A172 (cell line): ENCODE measurements around the gene PRDX6. TPM values are rescaled to one million over a fixed set of nuclear protein-coding genes. Genes with fewer than 3 reads are reported as not detected.
A peak's percentile ranks its signal among the peaks of the same experiment; 100 is the strongest.
"Not testable (repeated sequence)": the region's sequence is repeated elsewhere in the genome, so short reads cannot be mapped to it uniquely, and the experiment has no call there.

Source experiments
- DNase-seq: peaks from one replicate; pipeline ENCODE4 v3.0.0-alpha.2; 2015; ENCODE audit warnings: low spot score
- total RNA-seq: library from RNA; depleted of rRNA; stranded (reverse); fragments of >200 nt; shearing (Covaris generic); gene quantifications from 2 replicates; pipeline ENCODE4 v1.2.3, GENCODE V29; 2014

Gene PRDX6
- total RNA-seq, 1 experiment from 2014 or later, result 466 TPM

DNA sequence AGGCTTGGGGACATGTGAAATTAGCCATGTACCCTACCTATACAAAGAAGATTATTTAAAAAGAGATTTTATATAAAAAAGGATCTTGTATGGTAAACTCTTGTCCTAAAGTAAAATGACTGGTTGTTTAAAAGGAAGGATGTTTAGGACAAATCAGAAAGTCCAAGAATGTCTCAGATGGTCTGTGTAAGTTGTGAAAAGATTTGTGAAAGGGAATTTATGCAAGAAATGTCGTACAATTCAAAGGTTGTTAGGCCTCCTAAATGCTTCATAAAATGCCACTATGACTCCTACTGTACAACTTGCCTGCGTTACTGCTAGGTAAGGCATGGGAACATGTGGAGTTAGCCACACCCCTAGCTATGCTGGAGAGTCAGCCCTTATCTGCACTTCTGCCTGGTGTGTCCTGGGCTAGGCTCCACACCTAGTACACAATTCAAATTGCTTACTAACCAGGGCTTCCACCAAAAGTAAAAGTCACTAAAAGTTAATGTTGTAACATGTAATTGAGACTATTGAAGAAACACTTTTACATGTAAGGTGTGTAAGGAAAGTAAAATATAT, 19.7 kb downstream of the PRDX6 start:
- no peak for DNase-seq

DNA sequence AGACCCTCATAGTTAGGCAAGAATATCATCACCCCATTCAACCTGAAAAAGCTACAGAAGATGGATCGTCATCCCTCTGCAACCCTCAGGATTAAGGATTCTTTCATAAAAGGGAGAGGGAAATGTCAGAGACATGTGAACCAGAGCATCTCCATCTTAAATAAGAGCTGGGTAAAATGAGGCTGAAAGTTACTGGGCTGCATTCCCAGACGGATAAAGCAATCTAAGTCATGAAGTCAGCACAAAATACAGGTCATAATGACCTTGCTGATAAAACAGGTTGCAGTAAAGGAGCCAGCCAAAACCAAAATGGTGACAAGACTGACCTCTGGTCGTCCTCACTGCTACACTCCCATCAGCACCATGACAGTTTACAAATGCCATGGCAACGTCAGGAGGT, 22.6 kb downstream of the PRDX6 start:
- DNase-seq, result no peak

DNA sequence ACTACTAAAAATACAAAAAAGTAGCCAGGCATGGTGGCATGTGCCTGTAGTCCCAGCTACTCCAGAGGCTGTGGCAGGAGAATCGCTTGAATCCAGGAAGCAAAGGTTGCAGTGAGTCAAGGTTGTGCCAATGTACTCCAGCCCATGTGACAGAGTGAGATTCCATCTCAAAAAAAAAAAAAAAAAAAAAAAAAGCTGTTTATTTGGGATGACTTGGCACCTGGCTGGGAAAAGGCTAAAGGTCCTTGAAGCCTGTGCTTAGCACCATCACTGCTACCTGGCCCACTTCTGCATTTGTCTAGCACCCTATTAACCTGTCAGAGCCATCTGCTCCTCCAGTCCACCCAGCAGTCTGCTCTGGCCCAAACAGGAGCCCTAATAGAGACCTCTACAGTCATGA, 25.0 kb downstream of the PRDX6 start:
- DNase-seq, result no peak

DNA sequence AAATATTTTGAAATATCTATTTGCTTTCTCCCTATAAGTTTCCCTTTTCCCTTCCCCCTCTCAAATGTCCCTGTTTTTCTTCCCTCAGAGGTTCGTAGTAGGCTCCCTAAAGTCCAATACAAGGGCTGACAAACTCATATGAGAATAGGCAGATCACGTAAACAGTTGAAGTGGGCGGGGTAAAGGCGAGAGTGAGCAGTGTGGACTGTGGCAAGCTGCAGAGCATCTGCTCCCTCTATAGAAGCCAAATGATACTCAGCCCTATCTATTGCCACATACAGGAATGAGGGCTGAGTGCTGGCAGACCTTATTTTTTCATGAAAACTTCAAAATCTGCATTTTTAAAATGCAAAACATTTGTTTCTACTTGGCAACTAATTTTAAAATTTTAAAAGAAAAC, 26.3 kb downstream of the PRDX6 start:
- no peak for DNase-seq

DNA sequence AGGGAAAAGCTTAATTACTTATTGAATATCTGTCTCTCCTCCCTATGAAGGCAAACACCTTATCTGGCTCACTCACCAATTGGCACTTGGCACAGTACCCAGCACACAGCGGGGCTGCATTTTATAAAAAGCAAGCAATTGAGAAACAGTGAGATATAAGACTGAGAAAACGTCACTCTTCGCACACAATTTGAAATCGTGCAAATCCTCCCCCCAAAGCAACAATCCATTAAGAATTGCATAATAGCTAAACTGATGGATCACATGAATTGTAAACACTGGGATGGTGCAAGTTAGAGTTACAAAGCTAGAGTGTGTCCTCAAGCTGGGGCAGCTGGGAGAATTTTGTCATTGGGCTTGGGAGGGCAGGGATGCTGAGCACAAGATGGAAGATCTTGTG, 27.1 kb downstream of the PRDX6 start:
- no peak for DNase-seq

DNA sequence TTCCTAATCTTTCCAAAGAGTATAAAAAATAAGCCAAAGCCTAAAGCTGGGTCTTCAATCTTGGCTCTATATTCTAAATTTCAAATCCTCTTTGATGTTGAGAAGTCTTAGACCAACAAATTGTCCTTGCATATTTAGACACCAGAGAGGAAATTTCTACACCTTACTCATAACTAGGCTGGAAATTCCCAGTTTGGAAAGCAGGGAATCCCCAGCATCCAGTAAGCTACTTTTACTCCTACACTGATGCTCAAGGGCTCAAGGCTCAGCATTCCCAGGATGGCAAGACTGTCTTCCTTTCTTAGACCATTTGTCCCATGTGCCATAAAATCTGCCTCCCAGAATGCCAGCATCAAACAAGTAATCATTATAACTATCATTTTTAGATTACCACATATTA, 28.3 kb downstream of the PRDX6 start:
- peak; percentile 33 for DNase-seq

DNA sequence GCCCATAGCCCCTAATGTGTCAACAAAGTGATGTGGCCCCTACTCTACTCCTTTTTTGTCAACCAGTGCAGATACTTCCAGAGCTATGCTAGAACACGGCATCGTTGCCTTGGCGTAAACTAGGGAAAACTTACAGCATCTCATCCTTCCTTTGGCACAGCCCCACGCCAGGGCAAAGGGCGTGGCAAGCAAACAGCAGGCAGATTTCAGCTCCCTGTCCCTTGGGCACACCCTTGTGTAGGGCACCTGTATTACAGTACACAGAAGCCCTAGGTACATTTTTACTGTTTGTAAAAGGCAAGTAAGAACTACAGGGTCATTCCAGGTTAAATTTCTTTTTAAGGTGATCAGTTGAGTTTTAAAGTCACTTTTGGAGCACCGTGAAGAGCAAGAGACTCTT, 29.3 kb downstream of the PRDX6 start:
- DNase-seq, result peak; percentile 43

DNA sequence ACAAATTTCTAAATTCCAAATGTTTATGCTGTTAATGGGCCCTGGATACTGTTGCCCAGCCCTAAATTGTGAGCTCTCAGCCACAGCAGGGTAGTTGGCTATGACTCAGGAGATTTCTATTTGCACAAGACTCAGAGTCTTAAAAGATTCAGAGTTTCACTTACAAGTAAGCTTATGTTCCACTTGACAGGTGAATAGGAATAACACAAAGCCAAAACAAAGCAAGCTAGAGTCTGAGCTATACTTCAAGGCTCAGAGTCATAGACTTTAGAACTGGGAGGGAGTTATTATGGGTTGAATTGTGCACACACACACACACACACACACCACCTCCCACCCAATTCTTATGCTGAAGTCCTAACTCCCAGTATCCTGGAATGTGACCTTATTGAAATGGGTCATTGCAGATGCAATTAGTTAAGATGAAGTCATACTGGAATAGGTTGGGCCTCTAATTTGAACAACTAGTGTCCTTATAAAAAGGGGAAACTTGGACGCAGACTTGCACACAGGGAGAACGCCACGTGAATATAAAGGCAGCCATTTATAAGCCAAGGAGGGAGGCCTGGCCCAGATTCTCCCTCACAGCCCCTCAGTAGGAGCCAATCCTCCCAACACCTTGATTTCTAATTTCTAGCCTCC, 30.2 kb downstream of the PRDX6 start:
- DNase-seq, result peak; percentile 81

DNA sequence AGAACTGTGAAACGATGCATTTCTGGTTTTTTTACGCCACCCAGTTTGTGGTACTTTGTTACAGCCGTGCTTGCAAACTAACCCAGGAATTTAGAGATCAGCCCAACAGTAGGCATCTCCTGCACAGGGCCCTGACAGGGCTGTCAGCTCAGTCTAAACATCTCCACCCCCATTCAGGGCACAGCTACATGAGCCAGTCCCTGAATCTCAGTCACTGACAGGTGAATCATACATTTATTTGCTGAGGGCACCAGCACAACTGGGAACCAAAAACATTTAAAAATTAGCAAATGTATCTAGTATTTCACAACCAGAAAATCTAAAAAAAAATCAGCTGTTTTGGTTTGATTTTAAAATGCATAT, 30.7 kb downstream of the PRDX6 start:
- DNase-seq, result peak; percentile 47

DNA sequence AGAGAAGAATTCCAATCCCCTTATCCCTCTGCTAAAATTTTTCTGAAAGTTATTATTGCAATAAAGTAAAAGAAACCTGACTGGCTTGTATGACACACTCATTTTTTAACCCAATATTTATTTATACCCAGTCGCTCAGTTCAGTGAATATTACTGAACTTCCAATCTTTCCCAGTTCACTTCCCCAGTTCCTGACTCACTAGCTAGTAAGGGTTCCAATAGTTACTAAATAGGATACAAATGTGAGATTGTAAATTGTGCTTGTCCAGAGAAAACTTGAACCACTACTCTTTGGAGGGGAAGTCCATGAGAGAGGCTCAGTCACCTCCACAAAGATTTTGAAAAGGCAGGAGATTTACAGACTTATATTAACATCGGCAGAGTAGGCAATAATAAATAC, 31.4 kb downstream of the PRDX6 start:
- DNase-seq, result no peak

DNA sequence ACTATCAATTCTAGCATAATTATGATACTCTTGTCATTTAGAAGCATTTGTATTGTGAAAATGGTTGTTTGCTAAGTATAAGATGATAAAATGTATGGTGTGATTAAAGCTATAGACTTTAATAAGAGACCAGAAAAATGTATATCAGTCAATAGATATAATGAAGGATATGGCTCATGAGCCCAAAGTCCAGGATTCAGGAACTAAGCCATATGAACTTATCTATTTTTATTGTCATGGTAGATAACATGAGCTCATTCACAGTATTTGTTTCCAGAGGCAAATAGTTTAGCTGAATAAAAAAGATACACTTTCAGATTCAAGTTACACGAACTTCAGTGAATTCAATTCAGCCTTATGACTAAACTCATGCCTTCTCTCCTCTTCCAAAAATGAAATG, 32.7 kb downstream of the PRDX6 start:
- no peak for DNase-seq

DNA sequence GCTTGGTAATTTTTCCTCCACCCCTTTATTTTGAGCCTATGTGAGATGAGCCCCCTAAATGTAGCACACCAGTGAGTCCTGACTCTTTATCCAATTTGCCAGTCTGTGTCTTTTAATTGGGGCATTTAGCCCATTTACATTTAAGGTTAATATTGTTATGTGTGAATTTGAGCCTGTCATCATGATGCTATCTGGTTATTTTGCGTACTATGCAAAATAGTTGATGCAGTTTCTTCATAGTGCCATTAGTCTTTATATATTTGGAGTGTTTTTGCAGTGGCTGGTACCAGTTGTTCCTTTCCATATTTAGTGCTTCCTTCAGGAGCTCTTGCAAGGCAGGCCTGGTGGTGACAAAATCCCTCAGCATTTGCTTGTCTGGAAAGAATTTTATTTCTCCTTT, 37.4 kb downstream of the PRDX6 start:
- DNase-seq, result not testable (repeated sequence)

DNA sequence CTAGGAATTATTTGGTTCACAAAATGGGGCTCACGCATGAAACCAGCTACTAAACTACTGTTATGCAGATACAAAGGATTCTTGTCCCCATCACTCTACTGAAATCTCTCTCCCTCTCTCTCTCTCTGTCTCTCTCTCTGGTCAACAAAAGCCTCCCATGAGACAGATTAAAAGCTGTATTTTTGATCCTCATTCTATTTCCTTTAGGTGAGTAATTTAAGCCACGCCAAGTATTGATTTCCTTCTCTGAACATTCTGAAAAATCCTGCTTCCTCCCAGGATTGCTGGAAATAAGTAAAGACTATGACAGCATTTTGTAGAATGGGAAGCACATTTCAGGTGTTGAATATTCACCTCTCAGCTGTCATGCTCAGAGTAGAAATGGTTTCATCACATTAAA, 43.7 kb downstream of the PRDX6 start:
- DNase-seq, result no peak

DNA sequence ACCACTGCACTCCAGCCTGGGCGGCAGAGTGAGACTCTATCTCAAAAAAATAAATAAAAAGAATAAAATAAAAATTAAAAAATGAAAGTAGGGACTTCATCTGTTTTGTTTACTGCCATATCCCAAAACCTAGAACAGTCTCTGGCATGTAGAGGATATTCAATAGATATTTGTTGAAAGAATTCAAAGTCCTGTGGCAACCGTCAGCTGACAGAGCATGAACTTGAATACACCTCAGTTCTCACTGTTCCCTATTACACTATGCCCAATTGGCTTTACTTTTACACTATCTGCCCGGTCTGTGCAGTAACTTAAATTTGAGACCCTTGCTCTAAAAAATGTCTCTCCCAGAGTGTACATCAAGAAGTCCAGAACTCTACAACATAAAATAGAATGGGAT, 46.2 kb downstream of the PRDX6 start:
- DNase-seq, result no peak

DNA sequence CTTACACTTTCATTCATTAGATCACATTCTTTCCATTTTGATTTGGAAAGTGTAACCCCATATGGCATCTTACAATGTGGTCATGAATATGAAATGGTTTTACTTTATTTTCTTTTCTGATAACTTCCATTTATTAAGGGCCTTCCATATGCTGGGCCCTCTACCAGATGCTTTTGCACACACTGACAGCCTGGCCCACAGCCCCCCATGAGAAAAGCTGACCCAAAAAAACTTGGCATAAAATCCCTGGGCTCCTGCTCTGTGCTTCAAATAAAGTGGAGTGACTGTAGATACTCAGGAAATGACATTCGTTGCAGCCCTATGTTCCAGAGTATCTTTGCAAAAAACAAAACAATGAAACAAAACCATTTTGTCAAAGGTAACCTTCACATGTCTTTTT, 48.8 kb downstream of the PRDX6 start:
- DNase-seq, result no peak

DNA sequence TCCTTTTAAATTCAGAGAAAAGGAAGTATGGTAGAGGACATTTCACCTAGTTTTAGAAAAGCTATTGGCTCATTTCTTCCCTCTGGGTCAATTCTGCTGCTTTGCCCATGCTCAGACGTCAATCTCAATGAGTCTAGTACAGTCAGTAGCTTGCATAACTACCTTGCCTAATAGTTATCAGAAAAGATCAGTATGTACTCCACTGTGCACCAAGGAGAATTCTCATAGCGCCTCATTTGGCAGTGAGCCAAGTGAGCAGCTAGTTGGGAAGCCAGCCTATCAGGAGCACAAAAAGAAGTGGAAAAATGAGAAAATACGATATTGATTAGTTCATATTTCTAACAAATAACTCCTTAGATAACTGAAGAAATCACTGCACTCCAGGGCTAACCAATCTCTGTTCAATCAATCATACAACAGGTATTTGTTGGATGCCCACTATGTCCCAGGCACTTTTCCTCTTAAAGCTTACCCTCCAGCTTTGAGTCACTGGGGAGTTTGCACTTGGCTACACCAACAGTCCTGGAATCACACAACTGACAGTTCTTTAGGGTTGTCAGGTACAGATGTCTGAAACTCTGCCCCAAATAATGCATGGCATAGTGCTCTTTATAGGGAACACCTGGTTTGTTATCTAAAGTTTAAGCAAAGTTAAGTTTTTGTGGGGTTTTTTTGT, 50.2 kb downstream of the PRDX6 start:
- no peak for DNase-seq

DNA sequence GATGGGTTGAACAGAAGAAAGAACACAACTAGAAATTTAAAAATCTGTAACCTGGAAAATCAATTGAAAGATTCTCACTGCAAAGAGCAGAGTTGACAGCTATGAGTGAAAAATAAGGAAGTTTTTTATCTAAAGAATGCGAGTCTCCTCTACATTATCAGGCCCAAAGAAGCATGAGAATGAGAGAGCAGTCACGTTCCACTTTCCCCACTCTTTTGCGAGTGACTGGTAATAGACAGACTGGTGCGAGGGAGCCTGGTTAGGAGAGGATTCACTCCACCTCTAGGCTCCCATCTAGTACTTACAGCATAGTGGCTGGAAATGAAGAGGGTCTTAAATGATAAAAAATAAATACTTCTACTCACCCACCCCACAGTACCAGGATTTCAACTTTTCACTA, 52.0 kb downstream of the PRDX6 start:
- DNase-seq, result no peak

DNA sequence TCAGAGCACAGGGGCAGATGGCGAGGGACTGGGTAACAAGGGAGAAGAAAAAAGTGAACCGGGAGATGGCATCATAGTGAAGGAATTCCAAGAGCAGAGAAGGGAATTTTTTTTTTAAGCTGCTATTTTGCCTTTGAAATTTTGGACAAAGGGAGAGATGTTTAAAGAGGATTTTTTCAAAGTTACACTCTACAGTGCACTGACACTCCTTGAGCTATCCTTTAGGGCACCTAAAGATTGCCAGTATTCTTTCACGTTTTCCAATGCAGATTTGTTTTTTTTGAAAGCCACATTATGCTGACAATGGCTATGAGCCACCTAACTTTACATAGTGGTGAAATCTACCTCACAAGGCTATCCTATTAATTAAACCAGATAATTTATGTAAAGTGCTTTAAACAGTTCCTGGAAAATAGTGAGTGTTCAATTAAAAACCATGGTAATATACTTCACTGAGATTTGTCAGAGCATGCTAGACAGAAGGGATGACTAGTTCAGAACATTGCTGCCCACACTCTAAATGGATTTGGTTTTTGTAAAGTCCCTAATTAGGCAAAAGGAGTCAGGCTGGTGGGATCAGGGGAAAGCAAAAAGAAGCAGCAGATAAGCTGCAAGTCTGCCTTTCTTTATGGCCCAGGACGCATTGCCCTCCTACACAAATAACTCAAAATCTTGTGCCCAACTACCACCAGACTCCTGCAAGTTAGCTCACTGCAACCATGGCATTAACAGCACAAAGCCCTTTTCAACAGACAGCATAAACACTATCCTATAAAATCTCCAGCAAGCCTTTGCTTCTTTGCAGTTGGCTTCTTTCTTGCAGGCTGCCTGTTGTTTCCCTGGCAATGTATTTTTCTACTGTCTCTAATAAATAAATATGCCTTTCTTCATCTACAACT, 53.9 kb downstream of the PRDX6 start:
- DNase-seq, result no peak

DNA sequence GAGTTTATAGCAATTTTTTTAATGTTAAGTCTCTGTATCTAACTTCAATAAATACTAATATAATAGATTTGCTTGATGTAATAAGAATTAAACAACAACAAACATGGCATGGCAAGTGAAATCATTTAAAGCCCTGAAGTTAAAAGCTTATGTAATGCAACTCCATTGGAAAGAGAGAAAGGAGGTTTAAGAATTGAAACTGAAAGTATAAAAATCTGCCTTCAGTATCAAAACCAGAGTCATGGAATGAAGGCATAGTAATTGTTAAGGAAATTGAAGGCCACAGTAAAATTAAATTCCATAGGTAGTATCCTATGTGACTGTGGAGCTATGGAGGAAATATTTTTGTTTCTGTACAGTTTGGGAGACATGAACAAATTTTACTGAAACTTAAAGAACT, 55.1 kb downstream of the PRDX6 start:
- DNase-seq, result no peak

DNA sequence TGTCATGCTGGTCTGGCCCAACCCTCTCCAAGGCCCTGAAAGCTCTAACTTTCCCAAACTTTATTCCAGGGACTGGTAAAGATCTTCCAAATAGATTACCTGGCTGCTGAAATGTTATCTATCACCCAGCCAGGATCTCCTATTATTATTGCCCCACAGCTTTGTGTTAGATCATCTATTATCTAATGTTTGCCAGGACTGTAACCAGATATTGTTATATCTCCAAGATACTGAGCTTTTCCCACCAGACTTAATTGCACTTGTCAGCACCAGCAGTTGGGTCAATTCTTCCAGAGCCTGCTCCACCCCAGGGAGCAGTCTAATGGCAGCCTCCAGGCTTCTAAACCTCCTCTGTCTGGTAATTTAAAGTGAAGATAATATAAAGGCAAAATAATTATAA, 59.1 kb downstream of the PRDX6 start:
- no peak for DNase-seq
